HG03342 (cell line): ENCODE measurements around the gene ADAP1.
"Not testable (repeated sequence)": the region's sequence is repeated elsewhere in the genome, so short reads cannot be mapped to it uniquely, and the experiment has no call there.

Experiments used
- ATAC-seq: cut with Tn5 transposase; IDR thresholded peaks from one replicate; pipeline ENCODE4 v1.9.1; 2021; ENCODE audit warnings: mild to moderate bottlenecking, moderate library complexity; ENCODE audit not compliant: unreplicated experiment

Gene ADAP1

GRCh38 chr7:960269-960871 is 5.9 kb upstream of the ADAP1 start:
- ATAC-seq, result no peak

- ATAC-seq, result not testable (repeated sequence)
These were observed 5.3 kb upstream of the ADAP1 start for GRCh38 chr7:959740-960139.

- ATAC-seq, result no peak
These were observed 4.8 kb upstream of the ADAP1 start for GRCh38 chr7:959271-959670.

- no peak for ATAC-seq
These were observed 4.0 kb upstream of the ADAP1 start for GRCh38 chr7:958221-959200.

- no peak for ATAC-seq
These were observed 3.1 kb upstream of the ADAP1 start for GRCh38 chr7:957418-958220.

GRCh38 chr7:956031-956430 is 1.6 kb upstream of the ADAP1 start:
- no peak for ATAC-seq

- peak; percentile 17 for ATAC-seq
These were observed 743 bp downstream of the ADAP1 start for GRCh38 chr7:953547-954327.

- ATAC-seq, result no peak
These were observed 1.7 kb downstream of the ADAP1 start for GRCh38 chr7:952548-953441.

GRCh38 chr7:951881-952547 is 2.5 kb downstream of the ADAP1 start:
- no peak for ATAC-seq

GRCh38 chr7:949021-949934 is 5.2 kb downstream of the ADAP1 start:
- ATAC-seq, result no peak

- ATAC-seq, result no peak
These were observed 6.9 kb downstream of the ADAP1 start for GRCh38 chr7:947391-948210.

- ATAC-seq, result no peak
These were observed 8.1 kb downstream of the ADAP1 start for GRCh38 chr7:946256-946996.

GRCh38 chr7:945556-946255 is 8.8 kb downstream of the ADAP1 start:
- ATAC-seq, result no peak

GRCh38 chr7:945147-945555 is 9.3 kb downstream of the ADAP1 start:
- no peak for ATAC-seq

GRCh38 chr7:944744-945143 is 9.7 kb downstream of the ADAP1 start:
- no peak for ATAC-seq

- ATAC-seq, result not testable (repeated sequence)
These were observed 10.7 kb downstream of the ADAP1 start for GRCh38 chr7:943793-944192.
